ENCODE data around the gene DEPP1.

The DEPP1 gene

GRCh38 chr10:44993922-44994751 is 15.5 kb upstream of the DEPP1 start:
- DNase-seq (ENCODE audit: low spot score): no peak

- DNase-seq (ENCODE audit: low spot score): no peak
Measured at GRCh38 chr10:44993226-44993921, 14.8 kb upstream of the DEPP1 start.

- DNase-seq (ENCODE audit: low spot score): no peak
Measured at GRCh38 chr10:44992732-44993225, 14.2 kb upstream of the DEPP1 start.

GRCh38 chr10:44992070-44992731 is 13.6 kb upstream of the DEPP1 start:
- no peak for DNase-seq (ENCODE audit: low spot score)

- DNase-seq (ENCODE audit: low spot score): no peak
Measured at GRCh38 chr10:44991571-44991970, 13.0 kb upstream of the DEPP1 start.

GRCh38 chr10:44990965-44991364 is 12.4 kb upstream of the DEPP1 start:
- no peak for DNase-seq (ENCODE audit: low spot score)

- DNase-seq (ENCODE audit: low spot score): no peak
Measured at GRCh38 chr10:44990302-44990655, 11.7 kb upstream of the DEPP1 start.

- no peak for DNase-seq (ENCODE audit: low spot score)
Measured at GRCh38 chr10:44989597-44990301, 11.1 kb upstream of the DEPP1 start.

GRCh38 chr10:44988957-44989585 is 10.5 kb upstream of the DEPP1 start:
- no peak for DNase-seq (ENCODE audit: low spot score)

GRCh38 chr10:44986670-44987069 is 8.1 kb upstream of the DEPP1 start:
- DNase-seq (ENCODE audit: low spot score): no peak

GRCh38 chr10:44986179-44986578 is 7.6 kb upstream of the DEPP1 start:
- DNase-seq (ENCODE audit: low spot score): no peak

GRCh38 chr10:44985175-44985681 is 6.6 kb upstream of the DEPP1 start:
- DNase-seq (ENCODE audit: low spot score): no peak

GRCh38 chr10:44984671-44985101 is 6.1 kb upstream of the DEPP1 start:
- no peak for DNase-seq (ENCODE audit: low spot score)

GRCh38 chr10:44983895-44984278 is 5.3 kb upstream of the DEPP1 start:
- no peak for DNase-seq (ENCODE audit: low spot score)

- no peak for DNase-seq (ENCODE audit: low spot score)
Measured at GRCh38 chr10:44983066-44983894, 4.7 kb upstream of the DEPP1 start.

GRCh38 chr10:44982496-44982895 is 3.9 kb upstream of the DEPP1 start:
- DNase-seq (ENCODE audit: low spot score): no peak

- DNase-seq (ENCODE audit: low spot score): no peak
Measured at GRCh38 chr10:44982114-44982460, 3.5 kb upstream of the DEPP1 start.

GRCh38 chr10:44981172-44982113 is 2.8 kb upstream of the DEPP1 start:
- DNase-seq (ENCODE audit: low spot score): no peak

GRCh38 chr10:44980309-44981171 is 1.9 kb upstream of the DEPP1 start:
- no peak for DNase-seq (ENCODE audit: low spot score)
